Stomach (tissue), 9 donors: ENCODE data around the gene RMND1. TPM values are rescaled to one million over a fixed set of nuclear protein-coding genes. Genes with fewer than 3 reads are reported as not detected.

Experiments used
- DNase-seq, 2 donors: peaks; one replicate each; pipeline versions ENCODE4 v3.0.0 to v3.0.0-alpha.2; 2013 to 2019
- H3K27ac ChIP-seq, 5 donors: fragments of 200-600 bp in 4 of 5; sonication (generic) in 4 of 5; one replicate each; pipeline ENCODE4 v1.5.1; 2013 to 2019; ENCODE audit warnings: mild to moderate bottlenecking in 1 of 5, moderate library complexity in 1 of 5
- H3K27me3 ChIP-seq, 3 donors: fragments of 200-600 bp; sonication (generic); one replicate each; pipeline ENCODE4 v1.5.1; 2017 to 2019; ENCODE audit warnings: mixed run types in 1 of 3
- H3K36me3 ChIP-seq, 4 donors: fragments of 200-600 bp; sonication (generic); 1 replicate in 3 of 4; 2 replicates in 1 of 4; pipeline ENCODE4 v1.5.1; 2016 to 2019
- H3K4me1 ChIP-seq, 4 donors: fragments of 200-600 bp; sonication (generic); one replicate each; pipeline ENCODE4 v1.5.1; 2016 to 2019
- H3K4me3 ChIP-seq, 4 donors: fragments of 200-600 bp; sonication (generic) in 3 of 4; one replicate each; pipeline ENCODE4 v1.5.1; 2016 to 2019; ENCODE audit warnings: mild to moderate bottlenecking in 1 of 4
- H3K9me3 ChIP-seq, 4 donors: fragments of 200-600 bp; sonication (generic); one replicate each; pipeline ENCODE4 v1.5.1; 2016 to 2019
- CTCF ChIP-seq, 7 experiments: fragments of 450-650 bp in 4 of 7; fragments of 200-600 bp in 3 of 7; sonication (generic) in 3 of 7; IDR thresholded peaks; one replicate each; pipeline ENCODE4 v1.5.1; 2016 to 2019; ENCODE audit warnings: antibody characterized with exemption in 7 of 7, control low read depth in 2 of 7, mild to moderate bottlenecking in 1 of 7
- EP300 ChIP-seq: sonication (generic); formaldehyde crosslinking; IDR thresholded peaks from one replicate; pipeline ENCODE4 v1.6.1; 2017; ENCODE audit warnings: antibody characterized with exemption
- POLR2A ChIP-seq, 4 donors: fragments of 450-650 bp; IDR thresholded peaks; one replicate each; pipeline ENCODE4 v1.6.1; 2016; ENCODE audit warnings: antibody characterized with exemption in 4 of 4, control low read depth in 2 of 4, mild to moderate bottlenecking in 1 of 4, moderate library complexity in 1 of 4
- POLR2AphosphoS5 ChIP-seq, 3 donors: sonication (generic); formaldehyde crosslinking; IDR thresholded peaks; one replicate each; pipeline ENCODE4 v1.6.1; 2016; ENCODE audit warnings: antibody characterized with exemption in 3 of 3
- WGBS, 5 donors: extraction: QIAGEN DNeasy Blood & Tissue Kit in 3 of 5; methylation state at CpG; one replicate each; pipeline versions ENCODE4 v1.1.5 to v1.1.7; 2013 to 2018; 5-methylcytosine and 5-hydroxymethylcytosine counted together
- intact Hi-C: fragments of 100-400 bp; cut with DNase I; formaldehyde crosslinking; loops from one replicate; pipeline ENCODE4 v1.15.1; 2023; ENCODE audit warnings: low total_unique reads
- polyA plus RNA-seq, 3 donors: library from polyadenylated mRNA; stranded (reverse); fragments of 200-250 nt; gene quantifications; one replicate each; pipeline ENCODE4 v1.2.3, GENCODE V29; 2013
- total RNA-seq, 5 donors: library from RNA; depleted of rRNA; stranded (reverse); fragments of >200 nt; gene quantifications; one replicate each; pipeline versions ENCODE4 v1.1.0 to v1.2.3, GENCODE V29; 2014 to 2016
- donor health status: healthy with polysubstance abuse.
- donor health status: Bipolar disorder and iron deficiency.
- donor health status: healthy.

RMND1 gene
- total and polyA plus RNA-seq, 8 donors, result 6.4 to 47.2 (median 16.4) TPM

GRCh38 chr6:151495380-151495779 lies 43.5 kb upstream of the RMND1 start:
- intact Hi-C loops, result no loop called here

GRCh38 chr6:151494936-151495320 lies 43.0 kb upstream of the RMND1 start:
- WGBS, 5 donors, result 21 to 47% (median 38%) methylated on average over 4 of the region's 4 CpGs
- H3K9me3 ChIP-seq, result no peaks in the 10 kb centered on the region
- TF ChIP-seq POLR2A (IDR thresholded peaks at IDR 0.05), result no peak
- no peak for TF ChIP-seq CTCF (IDR thresholded peaks at IDR 0.05)
- no peak for TF ChIP-seq POLR2AphosphoS5 (IDR thresholded peaks at IDR 0.05)
- TF ChIP-seq EP300, result no peak
- intact Hi-C loops, result no loop called here
- H3K27me3 ChIP-seq, result peaks cover 0 to 29% (median 6%) of the 10 kb centered on the region in 3 donors
- DNase-seq, result no peak
- no peaks in the 10 kb centered on the region for H3K36me3 ChIP-seq
- H3K27ac ChIP-seq, result peak overlapping the region in 3 of 5 donors; percentile 75 to 83 (median 79)
- peaks cover 10 to 32% (median 18%) of the 10 kb centered on the region in 4 donors for H3K4me1 ChIP-seq
- H3K4me3 ChIP-seq, result peak overlapping the region; percentile 60 to 85 (median 72)

More at GRCh38 chr6:151495380-151495779, 43.5 kb upstream of the RMND1 start:
- H3K4me1 ChIP-seq, result peaks cover 10 to 32% (median 18%) of the 10 kb centered on the region in 4 donors
- peaks cover 0 to 29% (median 6%) of the 10 kb centered on the region in 3 donors for H3K27me3 ChIP-seq
- WGBS, 5 donors, result 87 to 92% (median 89%) methylated on average over 9 of the region's 9 CpGs
- no peaks in the 10 kb centered on the region for H3K36me3 ChIP-seq
- TF ChIP-seq EP300 (no peak), POLR2AphosphoS5 (IDR thresholded peaks at IDR 0.05) (no peak), CTCF (IDR thresholded peaks at IDR 0.05) (no peak), POLR2A (IDR thresholded peaks at IDR 0.05) (no peak)
- no peaks in the 10 kb centered on the region for H3K9me3 ChIP-seq
- no peak overlapping the region for H3K27ac ChIP-seq
- no peak for DNase-seq
- no peak overlapping the region for H3K4me3 ChIP-seq

GRCh38 chr6:151494235-151494935 lies 42.5 kb upstream of the RMND1 start:
- DNase-seq, result peak; percentile 43 to 77
- Histone ChIP-seq H3K36me3 (no peaks in the 10 kb centered on the region), H3K4me3 (peak overlapping the region; percentile 60 to 85 (median 72)), H3K9me3 (no peaks in the 10 kb centered on the region), H3K27me3 (peaks cover 0 to 29% (median 6%) of the 10 kb centered on the region in 3 donors), H3K27ac (peak overlapping the region; percentile 34 to 83 (median 75)), H3K4me1 (peaks cover 10 to 32% (median 18%) of the 10 kb centered on the region in 4 donors)
- intact Hi-C loops, result no loop called here
- WGBS, 5 donors, result 1 to 2% (median 1%) methylated on average over 36 to 43 of the region's 43 CpGs
- TF ChIP-seq POLR2A (IDR thresholded peaks at IDR 0.05) (no peak), CTCF (IDR thresholded peaks at IDR 0.05) (no peak), POLR2AphosphoS5 (IDR thresholded peaks at IDR 0.05) (no peak), EP300 (no peak)

- intact Hi-C loops, result no loop called here
- peak; percentile 31 to 79 for DNase-seq
- Histone ChIP-seq H3K27me3 (peaks cover 0 to 29% (median 6%) of the 10 kb centered on the region in 3 donors), H3K27ac (peak within 1 kb of the TSS; percentile 34 to 83 (median 75)), H3K4me3 (peak within 1 kb of the TSS; percentile 60 to 85 (median 72)), H3K4me1 (peaks cover 10 to 32% (median 18%) of the 10 kb centered on the region in 4 donors), H3K36me3 (no peaks in the 10 kb centered on the region), H3K9me3 (no peaks in the 10 kb centered on the region)
- 1 to 2% (median 2%) methylated on average over 9 to 58 of the region's 58 CpGs for WGBS, 5 donors
- no peak for TF ChIP-seq CTCF (IDR thresholded peaks at IDR 0.05)
- TF ChIP-seq POLR2AphosphoS5 (IDR thresholded peaks at IDR 0.05), result no peak
- TF ChIP-seq EP300, result no peak
- TF ChIP-seq POLR2A (IDR thresholded peaks at IDR 0.05), result no peak
These were observed 41.9 kb upstream of the RMND1 start, which contains the start of gene CCDC170 for GRCh38 chr6:151493804-151494234. TSS of gene CCDC170 (plus strand) at chr6:151494017. CDS start at chr6:151494129, 112 bp downstream.
